SU-DHL-6 (cell line): ENCODE results near the gene NME7.

Experiments
- H2AFZ ChIP-seq: fragments of 200-600 bp; sonication (generic); 2 replicates; pipeline ENCODE4 v1.6.1; 2014; ENCODE audit warnings: low read depth, mild to moderate bottlenecking, moderate library complexity, mixed read lengths, antibody characterized with exemption, low read length; ENCODE audit not compliant: severe bottlenecking
- H3F3A ChIP-seq: fragments of 200-600 bp; shearing (Covaris generic); 2 replicates; pipeline ENCODE4 v1.6.0; 2016; ENCODE audit warnings: antibody characterized with exemption, mild to moderate bottlenecking; ENCODE audit not compliant: insufficient read depth
- H3K27ac ChIP-seq: fragments of 200-600 bp; sonication (generic); 2 replicates; pipeline ENCODE4 v1.5.1; 2016; ENCODE audit warnings: low read depth, mild to moderate bottlenecking, low read length, moderate library complexity, mixed read lengths
- H3K27me3 ChIP-seq: fragments of 200-600 bp; sonication (generic), shearing (Covaris generic); 2 replicates; pipeline ENCODE4 v1.6.0; 2014; ENCODE audit warnings: mild to moderate bottlenecking, low read length
- H3K36me3 ChIP-seq: fragments of 200-600 bp; sonication (generic); 2 replicates; pipeline ENCODE4 v1.6.1; 2014; ENCODE audit warnings: mild to moderate bottlenecking, low read length, mixed read lengths
- H3K4me2 ChIP-seq: fragments of 300-600, 200-600 bp; shearing (Covaris generic), sonication (generic); 2 replicates; pipeline ENCODE4 v1.6.0; 2014; ENCODE audit warnings: low read length, low read depth, mild to moderate bottlenecking; ENCODE audit not compliant: poor library complexity, severe bottlenecking
- H3K4me3 ChIP-seq: fragments of 200-600 bp; sonication (generic); 2 replicates; pipeline ENCODE4 v1.5.1; 2014; ENCODE audit warnings: antibody characterized with exemption, low read length, mild to moderate bottlenecking, mixed read lengths; ENCODE audit not compliant: insufficient read depth, poor library complexity, severe bottlenecking
- H3K79me2 ChIP-seq: fragments of 200-600 bp; sonication (generic); 2 replicates; pipeline ENCODE4 v1.6.1; 2014; ENCODE audit warnings: mild to moderate bottlenecking, low read length, moderate library complexity; ENCODE audit not compliant: insufficient read depth
- H3K9ac ChIP-seq: fragments of 200-600 bp; sonication (generic); 2 replicates; pipeline ENCODE4 v1.7.0; 2014; ENCODE audit warnings: mild to moderate bottlenecking, low read length
- H3K9me2 ChIP-seq: fragments of 200-600 bp; sonication (generic); replicated peaks from 2 replicates; pipeline ENCODE4 v1.6.1; 2014; ENCODE audit warnings: low read length; ENCODE audit not compliant: insufficient read depth
- H3K9me3 ChIP-seq: fragments of 200-600 bp; sonication (generic); 2 replicates; pipeline ENCODE4 v1.6.1; 2014; ENCODE audit warnings: low read length, mixed read lengths; ENCODE audit not compliant: insufficient read depth
- H4K20me1 ChIP-seq: fragments of 200-600 bp; sonication (generic); 2 replicates; pipeline ENCODE4 v1.6.1; 2014; ENCODE audit warnings: low read depth, mild to moderate bottlenecking, antibody characterized with exemption, low read length, moderate library complexity, mixed read lengths
- EZH2phosphoT487 ChIP-seq: fragments of 200-600 bp; sonication (generic), shearing (Covaris generic); conservative IDR thresholded peaks from 2 replicates; pipeline ENCODE4 v1.6.1; 2018; ENCODE audit warnings: mild to moderate bottlenecking, antibody characterized with exemption, low read length, moderate library complexity, mixed read lengths
- TF ChIP-seq, protein P1 (sequence below): fragments of 200-600 bp; sonication (generic); IDR thresholded peaks from one replicate; pipeline ENCODE4 v1.5.1; 2017; ENCODE audit warnings: antibody characterized with exemption, mild to moderate bottlenecking, low read length, moderate library complexity; ENCODE audit not compliant: insufficient read depth, poor library complexity, severe bottlenecking

The NME7 gene

DNA sequence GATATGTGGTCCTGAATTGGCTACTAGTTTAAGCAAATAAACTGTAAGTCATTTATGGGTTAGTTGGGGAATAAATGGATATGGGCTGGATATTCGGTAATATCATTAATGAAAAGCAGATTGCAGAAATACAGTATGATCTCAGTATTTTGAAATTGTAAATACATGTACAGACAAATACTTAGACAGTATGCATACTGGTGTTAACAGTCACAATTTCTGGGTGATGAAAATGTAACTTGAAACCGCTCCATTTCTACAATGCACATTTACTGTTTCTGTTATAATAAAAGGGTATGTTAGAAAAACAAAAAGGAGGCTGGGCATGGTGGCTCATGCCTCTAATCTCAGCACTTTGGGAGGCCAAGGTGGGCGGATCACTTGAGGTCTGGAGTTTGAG, 28.4 kb upstream of the NME7 start:
- TF ChIP-seq, protein P1, sequence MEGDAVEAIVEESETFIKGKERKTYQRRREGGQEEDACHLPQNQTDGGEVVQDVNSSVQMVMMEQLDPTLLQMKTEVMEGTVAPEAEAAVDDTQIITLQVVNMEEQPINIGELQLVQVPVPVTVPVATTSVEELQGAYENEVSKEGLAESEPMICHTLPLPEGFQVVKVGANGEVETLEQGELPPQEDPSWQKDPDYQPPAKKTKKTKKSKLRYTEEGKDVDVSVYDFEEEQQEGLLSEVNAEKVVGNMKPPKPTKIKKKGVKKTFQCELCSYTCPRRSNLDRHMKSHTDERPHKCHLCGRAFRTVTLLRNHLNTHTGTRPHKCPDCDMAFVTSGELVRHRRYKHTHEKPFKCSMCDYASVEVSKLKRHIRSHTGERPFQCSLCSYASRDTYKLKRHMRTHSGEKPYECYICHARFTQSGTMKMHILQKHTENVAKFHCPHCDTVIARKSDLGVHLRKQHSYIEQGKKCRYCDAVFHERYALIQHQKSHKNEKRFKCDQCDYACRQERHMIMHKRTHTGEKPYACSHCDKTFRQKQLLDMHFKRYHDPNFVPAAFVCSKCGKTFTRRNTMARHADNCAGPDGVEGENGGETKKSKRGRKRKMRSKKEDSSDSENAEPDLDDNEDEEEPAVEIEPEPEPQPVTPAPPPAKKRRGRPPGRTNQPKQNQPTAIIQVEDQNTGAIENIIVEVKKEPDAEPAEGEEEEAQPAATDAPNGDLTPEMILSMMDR = no peak
- TF ChIP-seq EZH2phosphoT487 = no peak
- H3K9me2 ChIP-seq = no peaks in the 10 kb centered on the region
- no peak overlapping the region for H2AFZ ChIP-seq
- H3K79me2 ChIP-seq = no peaks in the 10 kb centered on the region
- H3F3A ChIP-seq = no peaks in the 10 kb centered on the region
- H3K9me3 ChIP-seq = no peaks in the 10 kb centered on the region
- no peak overlapping the region for H3K4me3 ChIP-seq
- H3K4me2 ChIP-seq = no peak overlapping the region
- H3K36me3 ChIP-seq = no peaks in the 10 kb centered on the region
- no peak overlapping the region for H3K27ac ChIP-seq
- no peaks in the 10 kb centered on the region for H4K20me1 ChIP-seq
- no peaks in the 10 kb centered on the region for H3K27me3 ChIP-seq
- H3K9ac ChIP-seq = no peak overlapping the region

DNA sequence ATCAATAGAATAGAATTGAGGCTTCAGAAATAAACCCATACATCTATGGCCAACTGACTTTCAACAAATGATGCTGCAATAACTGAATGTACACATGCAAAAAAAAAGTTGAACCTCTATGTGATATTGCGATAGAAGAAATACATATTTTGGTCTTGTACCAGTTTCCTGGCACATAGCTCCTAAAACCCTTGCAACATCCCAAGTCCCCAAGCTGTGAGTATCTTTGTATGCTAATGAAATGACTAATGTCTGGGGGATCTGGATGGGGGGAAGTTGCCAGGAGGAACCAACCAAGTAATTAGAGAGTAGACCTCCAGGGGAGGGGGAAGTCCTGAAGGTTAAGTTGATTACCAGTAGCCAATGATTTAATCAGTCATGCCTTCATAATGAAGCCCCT, 24.8 kb upstream of the NME7 start:
- Histone ChIP-seq H3K4me2 (no peak overlapping the region), H3K36me3 (no peaks in the 10 kb centered on the region; the same call in 1 of the 2 replicates), H3K9me3 (no peaks in the 10 kb centered on the region), H3K9ac (no peak overlapping the region), H3K9me2 (no peaks in the 10 kb centered on the region), H3F3A (no peaks in the 10 kb centered on the region), H2AFZ (no peak overlapping the region), H3K27ac (no peak overlapping the region), H3K79me2 (no peaks in the 10 kb centered on the region), H3K27me3 (no peaks in the 10 kb centered on the region), H4K20me1 (no peaks in the 10 kb centered on the region), H3K4me3 (no peak overlapping the region)
- TF ChIP-seq, protein P1 = no peak
- TF ChIP-seq EZH2phosphoT487 = no peak

DNA sequence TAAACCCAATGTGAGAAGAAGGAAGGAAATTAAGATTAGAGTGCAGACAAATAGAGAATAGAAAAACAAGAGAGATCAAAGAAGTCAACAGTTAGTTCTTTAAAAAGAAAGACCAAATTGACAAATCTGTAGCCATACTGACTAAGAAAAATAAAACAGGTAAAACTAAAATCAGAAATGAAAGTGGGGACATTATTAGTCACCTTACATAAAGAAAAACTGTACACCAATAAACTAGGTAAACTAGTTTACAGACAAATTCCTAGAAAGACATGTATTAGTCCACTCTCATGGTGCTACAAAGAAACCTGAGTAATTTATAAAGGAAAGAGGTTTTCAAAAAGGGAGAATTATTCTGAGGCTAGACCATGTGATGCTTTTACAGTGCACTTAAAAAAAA, 22.7 kb upstream of the NME7 start:
- Histone ChIP-seq H4K20me1 (no peaks in the 10 kb centered on the region), H3K9me2 (no peaks in the 10 kb centered on the region), H3K27me3 (no peaks in the 10 kb centered on the region), H3K36me3 (no peaks in the 10 kb centered on the region; the same call in 1 of the 2 replicates), H3K4me2 (no peak overlapping the region), H3K27ac (no peak overlapping the region), H2AFZ (no peak overlapping the region), H3F3A (no peaks in the 10 kb centered on the region), H3K9ac (no peak overlapping the region), H3K4me3 (no peak overlapping the region), H3K9me3 (no peaks in the 10 kb centered on the region), H3K79me2 (no peaks in the 10 kb centered on the region)
- no peak for TF ChIP-seq EZH2phosphoT487
- TF ChIP-seq, protein P1 = no peak

DNA sequence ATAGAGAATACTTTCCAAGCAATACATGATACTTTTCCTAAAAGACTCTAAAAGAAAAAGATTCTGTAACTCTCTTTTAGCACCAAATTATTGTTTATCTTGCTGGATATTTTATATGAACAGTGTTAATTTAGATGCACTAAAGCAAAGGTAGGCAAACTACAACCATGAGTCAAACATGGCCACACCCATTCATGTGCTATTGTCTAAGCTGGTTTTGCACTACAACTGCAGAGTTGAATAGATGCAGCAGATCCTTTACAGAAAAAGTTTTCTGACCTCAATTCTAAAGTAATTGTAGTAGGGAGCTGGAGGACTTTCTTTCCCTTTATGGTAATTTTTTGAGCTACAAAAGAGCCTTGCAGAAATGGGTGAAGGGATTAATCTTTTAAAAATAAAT, 19.8 kb upstream of the NME7 start:
- Histone ChIP-seq H3K36me3 (no peaks in the 10 kb centered on the region; the same call in 1 of the 2 replicates), H3K79me2 (no peaks in the 10 kb centered on the region), H3K27me3 (no peaks in the 10 kb centered on the region)

More for the DNA sequence above, 19.8 kb upstream of the NME7 start:
- Histone ChIP-seq H3K9me3 (no peaks in the 10 kb centered on the region), H3K27ac (no peak overlapping the region), H3K4me2 (no peak overlapping the region), H2AFZ (no peak overlapping the region), H3K9ac (no peak overlapping the region), H3F3A (no peaks in the 10 kb centered on the region), H3K9me2 (no peaks in the 10 kb centered on the region), H3K4me3 (no peak overlapping the region), H4K20me1 (no peaks in the 10 kb centered on the region)
- TF ChIP-seq EZH2phosphoT487 = no peak
- TF ChIP-seq, protein P1 = no peak
